ENCODE results near the gene LAMA2.
"Not testable (repeated sequence)": the region's sequence is repeated elsewhere in the genome, so short reads cannot be mapped to it uniquely, and the experiment has no call there.

Gene LAMA2

GRCh38 chr6:129164032-129164431 lies 281.1 kb downstream of the LAMA2 start:
- H3K27ac Mint-ChIP-seq: no peak overlapping the region
- ATAC-seq: no peak
- no peak for DNase-seq
- no peaks in the 10 kb centered on the region for H3K36me3 Mint-ChIP-seq (ENCODE audit: low read depth)
- no peaks in the 10 kb centered on the region for H3K4me1 Mint-ChIP-seq
- no peak overlapping the region for H3K4me3 Mint-ChIP-seq
- H3K9me3 Mint-ChIP-seq: no peaks in the 10 kb centered on the region
- H3K27me3 Mint-ChIP-seq: no peaks in the 10 kb centered on the region

- H3K27me3 Mint-ChIP-seq; H3K36me3 Mint-ChIP-seq (ENCODE audit: low read depth); ATAC-seq; DNase-seq; H3K4me3 Mint-ChIP-seq; H3K4me1 Mint-ChIP-seq; H3K9me3 Mint-ChIP-seq; H3K27ac Mint-ChIP-seq: not testable (repeated sequence)
Observed at GRCh38 chr6:129172279-129172995, 289.5 kb downstream of the LAMA2 start.

GRCh38 chr6:129175066-129175465 lies 292.1 kb downstream of the LAMA2 start:
- Mint-ChIP-seq H3K27ac (no peak overlapping the region), H3K9me3 (peaks cover 4% of the 10 kb centered on the region), H3K27me3 (peaks cover 1% of the 10 kb centered on the region), H3K4me3 (no peak overlapping the region), H3K4me1 (no peaks in the 10 kb centered on the region), H3K36me3 (ENCODE audit: low read depth) (no peaks in the 10 kb centered on the region)
- no peak for ATAC-seq
- DNase-seq: no peak

GRCh38 chr6:129177801-129178200 lies 294.9 kb downstream of the LAMA2 start:
- no peaks in the 10 kb centered on the region for H3K4me1 Mint-ChIP-seq
- H3K27ac Mint-ChIP-seq: no peak overlapping the region
- ATAC-seq (no peak), DNase-seq (no peak)
- H3K9me3 Mint-ChIP-seq: peaks cover 4% of the 10 kb centered on the region
- H3K27me3 Mint-ChIP-seq: peaks cover 1% of the 10 kb centered on the region
- H3K36me3 Mint-ChIP-seq (ENCODE audit: low read depth): no peaks in the 10 kb centered on the region
- H3K4me3 Mint-ChIP-seq: no peak overlapping the region

- Mint-ChIP-seq H3K4me1 (no peaks in the 10 kb centered on the region), H3K36me3 (ENCODE audit: low read depth) (no peaks in the 10 kb centered on the region), H3K27ac (no peak overlapping the region), H3K27me3 (no peaks in the 10 kb centered on the region), H3K9me3 (no peaks in the 10 kb centered on the region), H3K4me3 (no peak overlapping the region)
- no peak for DNase-seq
- ATAC-seq: no peak
Observed at GRCh38 chr6:129179283-129179682, 296.3 kb downstream of the LAMA2 start.

- ATAC-seq (no peak), DNase-seq (no peak)
- no peak overlapping the region for H3K27ac Mint-ChIP-seq
Observed at GRCh38 chr6:129181001-129181400, 298.1 kb downstream of the LAMA2 start.

GRCh38 chr6:129183187-129183591 lies 300.3 kb downstream of the LAMA2 start:
- H3K27me3 Mint-ChIP-seq: peaks cover 2% of the 10 kb centered on the region
- H3K4me1 Mint-ChIP-seq: no peaks in the 10 kb centered on the region
- no peak overlapping the region for H3K27ac Mint-ChIP-seq
- DNase-seq: no peak
- no peaks in the 10 kb centered on the region for H3K9me3 Mint-ChIP-seq
- no peak for ATAC-seq
- H3K4me3 Mint-ChIP-seq: no peak overlapping the region
- no peaks in the 10 kb centered on the region for H3K36me3 Mint-ChIP-seq (ENCODE audit: low read depth)

More at GRCh38 chr6:129181001-129181400, 298.1 kb downstream of the LAMA2 start:
- no peaks in the 10 kb centered on the region for H3K9me3 Mint-ChIP-seq
- H3K36me3 Mint-ChIP-seq (ENCODE audit: low read depth): no peaks in the 10 kb centered on the region
- no peaks in the 10 kb centered on the region for H3K27me3 Mint-ChIP-seq
- no peak overlapping the region for H3K4me3 Mint-ChIP-seq
- no peaks in the 10 kb centered on the region for H3K4me1 Mint-ChIP-seq

GRCh38 chr6:129183681-129184301 lies 300.9 kb downstream of the LAMA2 start:
- no peaks in the 10 kb centered on the region for H3K9me3 Mint-ChIP-seq
- no peaks in the 10 kb centered on the region for H3K36me3 Mint-ChIP-seq (ENCODE audit: low read depth)
- H3K27me3 Mint-ChIP-seq: peaks cover 2% of the 10 kb centered on the region
- no peak for DNase-seq
- no peak for ATAC-seq
- no peak overlapping the region for H3K4me3 Mint-ChIP-seq
- no peaks in the 10 kb centered on the region for H3K4me1 Mint-ChIP-seq
- no peak overlapping the region for H3K27ac Mint-ChIP-seq

GRCh38 chr6:129184324-129184723 lies 301.4 kb downstream of the LAMA2 start:
- peaks cover 2% of the 10 kb centered on the region for H3K27me3 Mint-ChIP-seq
- no peaks in the 10 kb centered on the region for H3K4me1 Mint-ChIP-seq
- no peak overlapping the region for H3K27ac Mint-ChIP-seq
- no peaks in the 10 kb centered on the region for H3K36me3 Mint-ChIP-seq (ENCODE audit: low read depth)
- no peak for ATAC-seq
- H3K4me3 Mint-ChIP-seq: no peak overlapping the region
- no peak for DNase-seq
- no peaks in the 10 kb centered on the region for H3K9me3 Mint-ChIP-seq

- Mint-ChIP-seq H3K9me3 (no peaks in the 10 kb centered on the region), H3K4me1 (no peaks in the 10 kb centered on the region), H3K27me3 (peaks cover 2% of the 10 kb centered on the region), H3K36me3 (ENCODE audit: low read depth) (no peaks in the 10 kb centered on the region), H3K4me3 (no peak overlapping the region), H3K27ac (no peak overlapping the region)
- no peak for DNase-seq
- ATAC-seq: no peak
Observed at GRCh38 chr6:129184808-129185366, 301.9 kb downstream of the LAMA2 start.

- H3K27ac Mint-ChIP-seq: no peak overlapping the region
- H3K9me3 Mint-ChIP-seq: no peaks in the 10 kb centered on the region
- no peaks in the 10 kb centered on the region for H3K36me3 Mint-ChIP-seq (ENCODE audit: low read depth)
- DNase-seq: no peak
- no peak for ATAC-seq
- no peak overlapping the region for H3K4me3 Mint-ChIP-seq
- H3K4me1 Mint-ChIP-seq: no peaks in the 10 kb centered on the region
- peaks cover 2% of the 10 kb centered on the region for H3K27me3 Mint-ChIP-seq
Observed at GRCh38 chr6:129186988-129187387, 304.1 kb downstream of the LAMA2 start.

GRCh38 chr6:129188306-129188705 lies 305.4 kb downstream of the LAMA2 start:
- Mint-ChIP-seq H3K4me3 (no peak overlapping the region), H3K4me1 (no peaks in the 10 kb centered on the region), H3K27ac (no peak overlapping the region), H3K9me3 (no peaks in the 10 kb centered on the region), H3K36me3 (ENCODE audit: low read depth) (no peaks in the 10 kb centered on the region), H3K27me3 (peaks cover 2% of the 10 kb centered on the region)
- ATAC-seq (no peak), DNase-seq (no peak)

- ATAC-seq (no peak), DNase-seq (no peak)
- H3K36me3 Mint-ChIP-seq (ENCODE audit: low read depth): no peaks in the 10 kb centered on the region
- H3K27me3 Mint-ChIP-seq: peaks cover 2% of the 10 kb centered on the region
- H3K4me1 Mint-ChIP-seq: no peaks in the 10 kb centered on the region
- no peak overlapping the region for H3K27ac Mint-ChIP-seq
- H3K9me3 Mint-ChIP-seq: no peaks in the 10 kb centered on the region
- no peak overlapping the region for H3K4me3 Mint-ChIP-seq
Observed at GRCh38 chr6:129188795-129189194, 305.9 kb downstream of the LAMA2 start.

- Mint-ChIP-seq H3K4me3 (no peak overlapping the region), H3K4me1 (no peaks in the 10 kb centered on the region), H3K27me3 (peaks cover 2% of the 10 kb centered on the region), H3K36me3 (ENCODE audit: low read depth) (no peaks in the 10 kb centered on the region), H3K9me3 (no peaks in the 10 kb centered on the region), H3K27ac (no peak overlapping the region)
- ATAC-seq (no peak), DNase-seq (no peak)
Observed at GRCh38 chr6:129189266-129189665, 306.3 kb downstream of the LAMA2 start.

- H3K4me1 Mint-ChIP-seq: no peaks in the 10 kb centered on the region
- H3K27me3 Mint-ChIP-seq: peaks cover 2% of the 10 kb centered on the region
- H3K27ac Mint-ChIP-seq: no peak overlapping the region
- ATAC-seq: no peak
- no peaks in the 10 kb centered on the region for H3K9me3 Mint-ChIP-seq
- no peak overlapping the region for H3K4me3 Mint-ChIP-seq
- no peaks in the 10 kb centered on the region for H3K36me3 Mint-ChIP-seq (ENCODE audit: low read depth)
- no peak for DNase-seq
Observed at GRCh38 chr6:129191235-129191634, 308.3 kb downstream of the LAMA2 start.

Measured in activated naive CD8-positive, alpha-beta T cell treated with anti-CD3 and anti-CD28 coated beads, Interleukin-2, amount 50 U/mL, for 24 hours (primary cell).